ENCODE measurements around the gene ATP6V0B.

Gene ATP6V0B

GRCh38 chr1:43970502-43970901, 4.3 kb upstream of the ATP6V0B start:
- no peak overlapping the region for H3K27ac ChIP-seq (ENCODE audit: low read depth, low read length)
- no peaks in the 10 kb centered on the region for H3K9me3 ChIP-seq (ENCODE audit: control insufficient read depth, insufficient read depth, low read length)
- no peaks in the 10 kb centered on the region for H3K27me3 ChIP-seq (ENCODE audit: control insufficient read depth, insufficient read depth, low read length)
- H3K4me3 ChIP-seq (ENCODE audit: low read depth, low read length), result peak overlapping the region; percentile 85
- H3K9ac ChIP-seq (ENCODE audit: low read depth, low read length), result peak overlapping the region; percentile 49; the same call in 1 of the 2 replicates
- peaks cover 27% of the 10 kb centered on the region for H3K36me3 ChIP-seq (ENCODE audit: control insufficient read depth, insufficient read depth, low read length)
- peaks cover 6% of the 10 kb centered on the region for H3K4me1 ChIP-seq (ENCODE audit: control insufficient read depth, insufficient read depth, low read length)

GRCh38 chr1:43970911-43971310, 3.8 kb upstream of the ATP6V0B start:
- H3K27me3 ChIP-seq (ENCODE audit: control insufficient read depth, insufficient read depth, low read length), result no peaks in the 10 kb centered on the region
- peaks cover 27% of the 10 kb centered on the region for H3K36me3 ChIP-seq (ENCODE audit: control insufficient read depth, insufficient read depth, low read length)
- peaks cover 9% of the 10 kb centered on the region for H3K4me1 ChIP-seq (ENCODE audit: control insufficient read depth, insufficient read depth, low read length)
- no peaks in the 10 kb centered on the region for H3K9me3 ChIP-seq (ENCODE audit: control insufficient read depth, insufficient read depth, low read length)
- H3K27ac ChIP-seq (ENCODE audit: low read depth, low read length), result no peak overlapping the region
- H3K4me3 ChIP-seq (ENCODE audit: low read depth, low read length), result peak overlapping the region; percentile 85
- no peak overlapping the region for H3K9ac ChIP-seq (ENCODE audit: low read depth, low read length)

- H3K27me3 ChIP-seq (ENCODE audit: control insufficient read depth, insufficient read depth, low read length), result no peaks in the 10 kb centered on the region
- H3K4me1 ChIP-seq (ENCODE audit: control insufficient read depth, insufficient read depth, low read length), result peaks cover 9% of the 10 kb centered on the region
- 0 out of 2 replicates have a peak overlapping the region, but pooled peaks have one; percentile 85 for H3K4me3 ChIP-seq (ENCODE audit: low read depth, low read length)
- no peak overlapping the region for H3K9ac ChIP-seq (ENCODE audit: low read depth, low read length)
- H3K9me3 ChIP-seq (ENCODE audit: control insufficient read depth, insufficient read depth, low read length), result no peaks in the 10 kb centered on the region
- H3K27ac ChIP-seq (ENCODE audit: low read depth, low read length), result no peak overlapping the region
- H3K36me3 ChIP-seq (ENCODE audit: control insufficient read depth, insufficient read depth, low read length), result peaks cover 31% of the 10 kb centered on the region
These were observed 3.3 kb upstream of the ATP6V0B start for GRCh38 chr1:43971336-43971980.

GRCh38 chr1:43973981-43974442, 748 bp upstream of the ATP6V0B start:
- no peaks in the 10 kb centered on the region for H3K27me3 ChIP-seq (ENCODE audit: control insufficient read depth, insufficient read depth, low read length)
- peaks cover 44% of the 10 kb centered on the region for H3K36me3 ChIP-seq (ENCODE audit: control insufficient read depth, insufficient read depth, low read length)
- H3K9ac ChIP-seq (ENCODE audit: low read depth, low read length), result peak overlapping the region; percentile 56; the same call in 1 of the 2 replicates
- H3K4me3 ChIP-seq (ENCODE audit: low read depth, low read length), result peak overlapping the region; percentile 89
- H3K9me3 ChIP-seq (ENCODE audit: control insufficient read depth, insufficient read depth, low read length), result no peaks in the 10 kb centered on the region
- H3K4me1 ChIP-seq (ENCODE audit: control insufficient read depth, insufficient read depth, low read length), result peaks cover 14% of the 10 kb centered on the region
- peak overlapping the region; percentile 84 for H3K27ac ChIP-seq (ENCODE audit: low read depth, low read length)

- Histone ChIP-seq H3K27ac (ENCODE audit: low read depth, low read length) (peak overlapping the region; percentile 84), H3K4me1 (ENCODE audit: control insufficient read depth, insufficient read depth, low read length) (peaks cover 21% of the 10 kb centered on the region), H3K9me3 (ENCODE audit: control insufficient read depth, insufficient read depth, low read length) (no peaks in the 10 kb centered on the region), H3K36me3 (ENCODE audit: control insufficient read depth, insufficient read depth, low read length) (peaks cover 44% of the 10 kb centered on the region), H3K9ac (ENCODE audit: low read depth, low read length) (peak overlapping the region; percentile 88), H3K27me3 (ENCODE audit: control insufficient read depth, insufficient read depth, low read length) (no peaks in the 10 kb centered on the region), H3K4me3 (ENCODE audit: low read depth, low read length) (peak overlapping the region; percentile 89)
These were observed 645 bp downstream of the ATP6V0B start for GRCh38 chr1:43975249-43975961.

DNA sequence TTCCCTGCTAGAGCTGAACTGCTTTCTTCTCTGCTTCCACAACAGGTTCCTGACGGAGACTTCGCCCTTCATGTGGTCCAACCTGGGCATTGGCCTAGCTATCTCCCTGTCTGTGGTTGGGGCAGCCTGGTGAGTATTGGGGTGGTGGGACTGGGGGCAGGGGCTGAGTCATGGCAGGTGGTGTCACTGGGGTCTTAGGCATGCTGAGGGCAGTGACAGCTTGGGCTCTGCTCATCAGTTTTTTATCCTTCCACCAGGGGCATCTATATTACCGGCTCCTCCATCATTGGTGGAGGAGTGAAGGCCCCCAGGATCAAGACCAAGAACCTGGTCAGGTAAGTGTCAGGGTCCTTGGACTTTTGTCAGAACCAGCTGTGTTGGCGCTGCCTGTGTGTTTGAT, 1.3 kb downstream of the ATP6V0B start:
- Histone ChIP-seq H3K36me3 (ENCODE audit: control insufficient read depth, insufficient read depth, low read length) (peaks cover 45% of the 10 kb centered on the region), H3K27me3 (ENCODE audit: control insufficient read depth, insufficient read depth, low read length) (no peaks in the 10 kb centered on the region), H3K4me3 (ENCODE audit: low read depth, low read length) (peak overlapping the region; percentile 89), H3K9ac (ENCODE audit: low read depth, low read length) (no peak overlapping the region), H3K9me3 (ENCODE audit: control insufficient read depth, insufficient read depth, low read length) (no peaks in the 10 kb centered on the region), H3K4me1 (ENCODE audit: control insufficient read depth, insufficient read depth, low read length) (peaks cover 24% of the 10 kb centered on the region; the same call in 1 of the 2 replicates), H3K27ac (ENCODE audit: low read depth, low read length) (no peak overlapping the region)

GRCh38 chr1:43976890-43977289, 2.1 kb downstream of the ATP6V0B start:
- Histone ChIP-seq H3K36me3 (ENCODE audit: control insufficient read depth, insufficient read depth, low read length) (peaks cover 45% of the 10 kb centered on the region), H3K27me3 (ENCODE audit: control insufficient read depth, insufficient read depth, low read length) (no peaks in the 10 kb centered on the region), H3K27ac (ENCODE audit: low read depth, low read length) (no peak overlapping the region), H3K4me1 (ENCODE audit: control insufficient read depth, insufficient read depth, low read length) (peaks cover 24% of the 10 kb centered on the region; the same call in 1 of the 2 replicates), H3K9ac (ENCODE audit: low read depth, low read length) (no peak overlapping the region), H3K4me3 (ENCODE audit: low read depth, low read length) (no peak overlapping the region), H3K9me3 (ENCODE audit: control insufficient read depth, insufficient read depth, low read length) (no peaks in the 10 kb centered on the region)

- H3K9me3 ChIP-seq (ENCODE audit: control insufficient read depth, insufficient read depth, low read length), result no peaks in the 10 kb centered on the region
- no peak overlapping the region for H3K9ac ChIP-seq (ENCODE audit: low read depth, low read length)
- no peaks in the 10 kb centered on the region for H3K27me3 ChIP-seq (ENCODE audit: control insufficient read depth, insufficient read depth, low read length)
- H3K4me3 ChIP-seq (ENCODE audit: low read depth, low read length), result no peak overlapping the region; the same call in 1 of the 2 replicates
- no peak overlapping the region for H3K27ac ChIP-seq (ENCODE audit: low read depth, low read length)
- peaks cover 43% of the 10 kb centered on the region for H3K36me3 ChIP-seq (ENCODE audit: control insufficient read depth, insufficient read depth, low read length)
- H3K4me1 ChIP-seq (ENCODE audit: control insufficient read depth, insufficient read depth, low read length), result peaks cover 24% of the 10 kb centered on the region; the same call in 1 of the 2 replicates
These were observed 2.9 kb downstream of the ATP6V0B start for GRCh38 chr1:43977376-43978263.

- H3K27ac ChIP-seq (ENCODE audit: low read depth, low read length), result no peak overlapping the region
- no peaks in the 10 kb centered on the region for H3K27me3 ChIP-seq (ENCODE audit: control insufficient read depth, insufficient read depth, low read length)
- no peak overlapping the region for H3K9ac ChIP-seq (ENCODE audit: low read depth, low read length)
- no peaks in the 10 kb centered on the region for H3K9me3 ChIP-seq (ENCODE audit: control insufficient read depth, insufficient read depth, low read length)
- peak overlapping the region; percentile 88 for H3K4me3 ChIP-seq (ENCODE audit: low read depth, low read length)
- peaks cover 40% of the 10 kb centered on the region for H3K36me3 ChIP-seq (ENCODE audit: control insufficient read depth, insufficient read depth, low read length)
- H3K4me1 ChIP-seq (ENCODE audit: control insufficient read depth, insufficient read depth, low read length), result peaks cover 24% of the 10 kb centered on the region; the same call in 1 of the 2 replicates
These were observed 3.4 kb downstream of the ATP6V0B start for GRCh38 chr1:43978264-43978550.

GRCh38 chr1:43978551-43979260, 3.9 kb downstream of the ATP6V0B start, which contains the start of gene B4GALT2:
Gene B4GALT2, plus strand, starts transcription at chr1:43979210. Its CDS starts 1,951 bp downstream, at chr1:43981161.
- Histone ChIP-seq H3K4me3 (ENCODE audit: low read depth, low read length) (peak within 1 kb of the TSS; percentile 88), H3K27me3 (ENCODE audit: control insufficient read depth, insufficient read depth, low read length) (no peaks in the 10 kb centered on the region), H3K27ac (ENCODE audit: low read depth, low read length) (peak within 1 kb of the TSS; percentile 64), H3K9me3 (ENCODE audit: control insufficient read depth, insufficient read depth, low read length) (no peaks in the 10 kb centered on the region), H3K4me1 (ENCODE audit: control insufficient read depth, insufficient read depth, low read length) (peaks cover 23% of the 10 kb centered on the region; the same call in 1 of the 2 replicates), H3K9ac (ENCODE audit: low read depth, low read length) (peak within 1 kb of the TSS; percentile 60), H3K36me3 (ENCODE audit: control insufficient read depth, insufficient read depth, low read length) (peaks cover 38% of the 10 kb centered on the region)

All from HUES48 (cell line).